HG03108 (cell line): ENCODE data around the gene TMEM235.
"Not testable (repeated sequence)": the region's sequence is repeated elsewhere in the genome, so short reads cannot be mapped to it uniquely, and the experiment has no call there.

ENCODE experiments used
- ATAC-seq: cut with Tn5 transposase; IDR thresholded peaks from one replicate; pipeline ENCODE4 v1.9.1; 2021; ENCODE audit warnings: moderate library complexity; ENCODE audit not compliant: unreplicated experiment

Gene TMEM235

GRCh38 chr17:78214706-78215061, 16.7 kb upstream of the TMEM235 start:
- ATAC-seq = no peak

GRCh38 chr17:78219396-78220150, 11.9 kb upstream of the TMEM235 start:
- ATAC-seq = no peak

GRCh38 chr17:78223061-78223460, 8.4 kb upstream of the TMEM235 start:
- ATAC-seq = no peak

GRCh38 chr17:78223765-78224164, 7.7 kb upstream of the TMEM235 start:
- no peak for ATAC-seq

- ATAC-seq = no peak
Measured at GRCh38 chr17:78224231-78225087, 7.0 kb upstream of the TMEM235 start.

GRCh38 chr17:78225088-78225865, 6.2 kb upstream of the TMEM235 start:
- no peak for ATAC-seq

GRCh38 chr17:78226055-78226758, 5.2 kb upstream of the TMEM235 start:
- no peak for ATAC-seq

GRCh38 chr17:78226759-78227454, 4.5 kb upstream of the TMEM235 start:
- no peak for ATAC-seq

- no peak for ATAC-seq
Measured at GRCh38 chr17:78227455-78227916, 3.9 kb upstream of the TMEM235 start.

GRCh38 chr17:78228176-78228575, 3.3 kb upstream of the TMEM235 start:
- no peak for ATAC-seq

GRCh38 chr17:78230252-78230962, 1.0 kb upstream of the TMEM235 start:
- ATAC-seq = no peak

GRCh38 chr17:78231991-78232858, 794 bp downstream of the TMEM235 start:
- no peak for ATAC-seq

GRCh38 chr17:78232859-78233173, 1.4 kb downstream of the TMEM235 start:
- ATAC-seq = no peak

- ATAC-seq = no peak
Measured at GRCh38 chr17:78233678-78234077, 2.2 kb downstream of the TMEM235 start.

GRCh38 chr17:78234261-78234865, 2.9 kb downstream of the TMEM235 start:
- ATAC-seq = no peak

GRCh38 chr17:78235022-78235421, 3.6 kb downstream of the TMEM235 start:
- ATAC-seq = not testable (repeated sequence)

- ATAC-seq = no peak
Measured at GRCh38 chr17:78235885-78236284, 4.5 kb downstream of the TMEM235 start.
